ENCODE measurements around the gene DEGS2. TPM values are rescaled to one million over a fixed set of nuclear protein-coding genes. Genes with fewer than 3 reads are reported as not detected.

Gene DEGS2
- total RNA-seq, 1 donor from 2014 or later, result 0.53 TPM

- Histone ChIP-seq H3K27me3 (ENCODE audit: control insufficient read depth, insufficient read depth, low read length) (no peaks in the 10 kb centered on the region), H3K36me3 (ENCODE audit: control insufficient read depth, insufficient read depth, low read length) (no peaks in the 10 kb centered on the region), H3K4me3 (ENCODE audit: low read depth, low read length) (no peak overlapping the region)
- no peak for TF ChIP-seq CTCF (IDR thresholded peaks at IDR 0.05; ENCODE audit: insufficient read depth, low read length, severe bottlenecking)
- FAIRE-seq, result no peak
- DNase-seq (ENCODE audit: low read depth), result no peak
Observed at GRCh38 chr14:100138955-100139354, 20.5 kb downstream of the DEGS2 start.

- TF ChIP-seq CTCF (IDR thresholded peaks at IDR 0.05; ENCODE audit: insufficient read depth, low read length, severe bottlenecking), result no peak
- no peak overlapping the region for H3K4me3 ChIP-seq (ENCODE audit: low read depth, low read length)
- DNase-seq (ENCODE audit: low read depth), result no peak
- peak; percentile 84 for FAIRE-seq
- peaks cover 1% of the 10 kb centered on the region for H3K36me3 ChIP-seq (ENCODE audit: control insufficient read depth, insufficient read depth, low read length)
- no peaks in the 10 kb centered on the region for H3K27me3 ChIP-seq (ENCODE audit: control insufficient read depth, insufficient read depth, low read length)
Observed at GRCh38 chr14:100138082-100138787, 21.2 kb downstream of the DEGS2 start.

- TF ChIP-seq CTCF (IDR thresholded peaks at IDR 0.05; ENCODE audit: insufficient read depth, low read length, severe bottlenecking), result no peak
- no peak for FAIRE-seq
- H3K27me3 ChIP-seq (ENCODE audit: control insufficient read depth, insufficient read depth, low read length), result no peaks in the 10 kb centered on the region
Observed at GRCh38 chr14:100137173-100137572, 22.3 kb downstream of the DEGS2 start.

GRCh38 chr14:100135784-100136183 lies 23.7 kb downstream of the DEGS2 start:
- no peak overlapping the region for H3K4me3 ChIP-seq (ENCODE audit: low read depth, low read length)
- no peak for TF ChIP-seq CTCF (IDR thresholded peaks at IDR 0.05; ENCODE audit: insufficient read depth, low read length, severe bottlenecking)
- H3K27me3 ChIP-seq (ENCODE audit: control insufficient read depth, insufficient read depth, low read length), result no peaks in the 10 kb centered on the region
- DNase-seq (ENCODE audit: low read depth) (no peak), FAIRE-seq (no peak)
- peaks cover 2% of the 10 kb centered on the region for H3K36me3 ChIP-seq (ENCODE audit: control insufficient read depth, insufficient read depth, low read length)

More at GRCh38 chr14:100137173-100137572, 22.3 kb downstream of the DEGS2 start:
- H3K36me3 ChIP-seq (ENCODE audit: control insufficient read depth, insufficient read depth, low read length), result peaks cover 2% of the 10 kb centered on the region
- no peak for DNase-seq (ENCODE audit: low read depth)
- H3K4me3 ChIP-seq (ENCODE audit: low read depth, low read length), result no peak overlapping the region

GRCh38 chr14:100135073-100135472 lies 24.4 kb downstream of the DEGS2 start:
- Histone ChIP-seq H3K4me3 (ENCODE audit: low read depth, low read length) (no peak overlapping the region), H3K36me3 (ENCODE audit: control insufficient read depth, insufficient read depth, low read length) (peaks cover 2% of the 10 kb centered on the region), H3K27me3 (ENCODE audit: control insufficient read depth, insufficient read depth, low read length) (no peaks in the 10 kb centered on the region)
- DNase-seq (ENCODE audit: low read depth) (no peak), FAIRE-seq (peak; percentile 13)
- no peak for TF ChIP-seq CTCF (IDR thresholded peaks at IDR 0.05; ENCODE audit: insufficient read depth, low read length, severe bottlenecking)

GRCh38 chr14:100134586-100134985 lies 24.9 kb downstream of the DEGS2 start:
- no peak for TF ChIP-seq CTCF (IDR thresholded peaks at IDR 0.05; ENCODE audit: insufficient read depth, low read length, severe bottlenecking)
- no peak for FAIRE-seq
- Histone ChIP-seq H3K4me3 (ENCODE audit: low read depth, low read length) (no peak overlapping the region), H3K27me3 (ENCODE audit: control insufficient read depth, insufficient read depth, low read length) (no peaks in the 10 kb centered on the region), H3K36me3 (ENCODE audit: control insufficient read depth, insufficient read depth, low read length) (peaks cover 2% of the 10 kb centered on the region)
- no peak for DNase-seq (ENCODE audit: low read depth)

Data from bronchial epithelial cell (primary cell).